MCF 10A (cell line): Measurements from ENCODE around the gene FRMD4B. TPM values are rescaled to one million over a fixed set of nuclear protein-coding genes. Genes with fewer than 3 reads are reported as not detected.

Experiments used
- BruUV-seq: library from RNA; stranded (reverse); fragments of 400-500 nt; replicated peaks from 2 replicates; lab custom pipeline; 2021; lab: Mats Ljungman, UMichigan
- CTCF ChIA-PET: fragments of 300-600 bp; sonication (Branson Sonifier 250); formaldehyde crosslinking; extraction: SDS; loops from one replicate; lab custom pipeline; 2021; ENCODE audit warnings: antibody characterized with exemption, inconsistent platforms; lab: Yijun Ruan, JAX
- POLR2A ChIA-PET: fragments of 300-600, 350-650 bp; sonication (Branson Sonifier 250); formaldehyde crosslinking; extraction: SDS; loops from one replicate; lab custom pipeline; 2020; ENCODE audit warnings: antibody characterized with exemption, inconsistent platforms; lab: Yijun Ruan, JAX
- DNase-seq: peaks from one replicate; pipeline ENCODE4 v3.0.0-alpha.2; 2018; ENCODE audit not compliant: unreplicated experiment
- H3K27ac Mint-ChIP-seq: one replicate; pipeline ENCODE4 v1.8.0; 2022; ENCODE audit warnings: mild to moderate bottlenecking, low read depth, mixed read lengths; ENCODE audit not compliant: unreplicated experiment
- H3K27me3 Mint-ChIP-seq: one replicate; pipeline ENCODE4 v1.8.0; 2022; ENCODE audit warnings: mixed read lengths; ENCODE audit not compliant: insufficient read depth, unreplicated experiment
- H3K36me3 Mint-ChIP-seq: one replicate; pipeline ENCODE4 v1.8.0; 2022; ENCODE audit warnings: mild to moderate bottlenecking, moderate library complexity, mixed read lengths; ENCODE audit not compliant: insufficient read depth, unreplicated experiment
- H3K4me1 Mint-ChIP-seq: one replicate; pipeline ENCODE4 v1.8.0; 2022; ENCODE audit warnings: mixed read lengths; ENCODE audit not compliant: insufficient read depth, unreplicated experiment
- H3K4me3 Mint-ChIP-seq: one replicate; pipeline ENCODE4 v1.8.0; 2022; ENCODE audit warnings: mild to moderate bottlenecking, moderate library complexity, mixed read lengths; ENCODE audit not compliant: unreplicated experiment
- H3K9me3 Mint-ChIP-seq: one replicate; pipeline ENCODE4 v1.8.0; 2022; ENCODE audit warnings: mixed read lengths; ENCODE audit not compliant: unreplicated experiment
- intact Hi-C: fragments of 100-400 bp; cut with micrococcal nuclease; formaldehyde crosslinking; loops from 2 replicates; pipeline ENCODE4 v1.14.1; 2022
- total RNA-seq: library from RNA; stranded (reverse); gene quantifications from 2 replicates; pipeline ENCODE4 v1.2.3, GENCODE V29; 2022
- TF ChIP-seq, protein P1 (sequence below): fragments of 200-600 bp; IDR thresholded peaks from one replicate; pipeline ENCODE4 v1.8.0; 2022; ENCODE audit warnings: antibody characterized with exemption, mild to moderate bottlenecking; ENCODE audit not compliant: unreplicated experiment

FRMD4B gene
- total RNA-seq, 1 experiment from 2014 or later: 39.0 TPM

DNA sequence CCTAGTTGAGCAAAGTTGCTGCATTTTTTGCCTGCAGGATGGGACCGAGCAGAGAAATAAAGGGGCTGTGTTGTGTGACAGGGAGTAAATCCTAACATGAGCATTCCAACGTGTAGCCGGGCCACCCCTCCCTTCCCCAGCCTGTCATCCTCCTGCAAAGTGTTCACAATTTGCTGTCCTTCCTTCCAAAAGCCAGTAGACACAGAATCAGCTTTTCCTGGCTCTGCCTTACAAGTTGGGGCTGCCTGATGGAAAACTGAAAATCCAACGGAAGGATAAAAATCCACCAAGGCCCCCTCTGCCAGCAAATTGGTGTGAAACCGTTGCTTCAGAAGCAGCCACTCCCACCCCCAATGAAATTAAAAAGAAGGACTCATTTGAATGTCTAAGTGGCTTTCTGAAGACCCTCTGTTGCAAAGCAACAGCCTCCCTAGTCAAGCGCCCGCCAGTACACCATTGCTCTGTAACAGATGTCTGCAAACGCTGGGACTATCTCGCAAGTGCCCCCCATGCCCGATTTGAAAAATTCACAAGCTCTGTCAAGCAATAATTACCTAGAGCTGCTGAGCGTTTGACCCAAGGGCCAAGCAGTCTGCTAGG, 665 bp downstream of the FRMD4B start:
- DNase-seq: no peak
- no peaks in the 10 kb centered on the region for H3K36me3 Mint-ChIP-seq
- POLR2A ChIA-PET: interaction anchor here (0.7 to 4.9 kb wide), 6 partner anchors 8 to 225 kb away, joined by 3 to 34 read pairs (median 3); no protein-coding TSS in a partner anchor
- no TSS peak for BruUV-seq
- CTCF ChIA-PET: interaction anchor here (0.8 to 2.0 kb wide), 8 partner anchors 16 to 230 kb away, joined by 3 to 7 read pairs (median 3); no protein-coding TSS in a partner anchor
- peaks cover 23% of the 10 kb centered on the region for H3K4me1 Mint-ChIP-seq
- TF ChIP-seq, protein P1, sequence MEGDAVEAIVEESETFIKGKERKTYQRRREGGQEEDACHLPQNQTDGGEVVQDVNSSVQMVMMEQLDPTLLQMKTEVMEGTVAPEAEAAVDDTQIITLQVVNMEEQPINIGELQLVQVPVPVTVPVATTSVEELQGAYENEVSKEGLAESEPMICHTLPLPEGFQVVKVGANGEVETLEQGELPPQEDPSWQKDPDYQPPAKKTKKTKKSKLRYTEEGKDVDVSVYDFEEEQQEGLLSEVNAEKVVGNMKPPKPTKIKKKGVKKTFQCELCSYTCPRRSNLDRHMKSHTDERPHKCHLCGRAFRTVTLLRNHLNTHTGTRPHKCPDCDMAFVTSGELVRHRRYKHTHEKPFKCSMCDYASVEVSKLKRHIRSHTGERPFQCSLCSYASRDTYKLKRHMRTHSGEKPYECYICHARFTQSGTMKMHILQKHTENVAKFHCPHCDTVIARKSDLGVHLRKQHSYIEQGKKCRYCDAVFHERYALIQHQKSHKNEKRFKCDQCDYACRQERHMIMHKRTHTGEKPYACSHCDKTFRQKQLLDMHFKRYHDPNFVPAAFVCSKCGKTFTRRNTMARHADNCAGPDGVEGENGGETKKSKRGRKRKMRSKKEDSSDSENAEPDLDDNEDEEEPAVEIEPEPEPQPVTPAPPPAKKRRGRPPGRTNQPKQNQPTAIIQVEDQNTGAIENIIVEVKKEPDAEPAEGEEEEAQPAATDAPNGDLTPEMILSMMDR: no peak
- peak overlapping the region; percentile 80 for H3K4me3 Mint-ChIP-seq
- no peaks in the 10 kb centered on the region for H3K27me3 Mint-ChIP-seq
- H3K27ac Mint-ChIP-seq: peak overlapping the region; percentile 75
- H3K9me3 Mint-ChIP-seq: no peaks in the 10 kb centered on the region
- intact Hi-C loops: no loop called here

DNA sequence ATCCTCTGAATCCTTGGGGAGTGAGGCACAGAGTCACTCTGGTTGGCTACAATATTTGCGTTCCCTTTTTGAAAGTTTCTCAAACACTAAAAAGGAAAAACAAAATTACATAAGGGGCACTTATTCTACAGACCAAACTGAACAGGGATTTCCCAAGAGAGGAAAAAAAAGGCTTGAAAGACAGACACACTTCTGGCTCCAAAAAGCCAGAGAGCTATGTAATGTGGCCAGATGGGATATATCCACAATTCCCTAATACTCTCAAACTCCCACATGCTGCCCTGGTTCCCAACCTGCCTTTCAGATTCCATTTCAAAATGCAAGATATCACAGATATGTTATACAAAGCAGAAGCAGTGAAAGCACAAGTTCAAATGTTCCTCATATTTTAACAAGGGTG, 1.6 kb downstream of the FRMD4B start:
- no peaks in the 10 kb centered on the region for H3K9me3 Mint-ChIP-seq
- ChIA-PET POLR2A (interaction anchor here (0.6 to 4.9 kb wide), 3 partner anchors 14 to 299 kb away, joined by 3 to 34 read pairs (median 3); partner anchors contain the start of gene ARL6IP5), CTCF (interaction anchor here (0.9 to 1.0 kb wide), 2 partner anchors 11 to 26 kb away, joined by 3 read pairs; no protein-coding TSS in a partner anchor)
- no peaks in the 10 kb centered on the region for H3K27me3 Mint-ChIP-seq
- H3K27ac Mint-ChIP-seq: peak overlapping the region; percentile 75
- H3K4me1 Mint-ChIP-seq: peaks cover 14% of the 10 kb centered on the region
- TF ChIP-seq, protein P1: no peak
- no peaks in the 10 kb centered on the region for H3K36me3 Mint-ChIP-seq
- intact Hi-C loops: no loop called here
- DNase-seq: no peak
- BruUV-seq: no TSS peak
- H3K4me3 Mint-ChIP-seq: peak overlapping the region; percentile 80

DNA sequence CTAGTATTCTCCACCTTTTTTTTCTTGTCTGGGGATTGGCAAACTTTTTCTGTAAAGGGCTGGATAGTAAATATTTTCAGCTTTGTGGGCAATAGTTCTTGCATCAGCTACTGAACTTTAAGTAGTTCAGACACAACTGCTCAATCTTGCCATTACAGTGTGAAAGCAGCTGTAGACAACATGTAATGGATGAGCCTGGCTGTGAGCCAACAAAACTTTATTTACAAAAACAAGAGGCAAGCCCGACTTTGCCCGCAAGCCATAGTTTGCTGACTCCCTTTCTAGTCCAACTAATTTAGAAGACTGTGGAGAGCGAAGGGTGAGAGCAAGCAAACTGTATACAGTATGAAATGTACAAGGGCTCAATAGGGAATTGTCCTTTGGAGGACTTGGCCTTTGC, 6.2 kb downstream of the FRMD4B start:
- no peaks in the 10 kb centered on the region for H3K27me3 Mint-ChIP-seq
- intact Hi-C loops: no loop called here
- H3K4me3 Mint-ChIP-seq: no peak overlapping the region
- H3K27ac Mint-ChIP-seq: no peak overlapping the region
- TF ChIP-seq, protein P1: no peak
- BruUV-seq: no TSS peak
- H3K36me3 Mint-ChIP-seq: peaks cover 5% of the 10 kb centered on the region
- H3K9me3 Mint-ChIP-seq: peaks cover 7% of the 10 kb centered on the region
- H3K4me1 Mint-ChIP-seq: peaks cover 10% of the 10 kb centered on the region
- CTCF ChIA-PET: interaction anchor here (0.5 to 2.0 kb wide), 4 partner anchors 10 to 244 kb away, joined by 3 to 7 read pairs (median 4); no protein-coding TSS in a partner anchor
- POLR2A ChIA-PET: interaction anchor here (0.6 to 0.7 kb wide), 3 partner anchors 9 to 363 kb away, joined by 3 to 4 read pairs (median 4); no protein-coding TSS in a partner anchor
- no peak for DNase-seq

DNA sequence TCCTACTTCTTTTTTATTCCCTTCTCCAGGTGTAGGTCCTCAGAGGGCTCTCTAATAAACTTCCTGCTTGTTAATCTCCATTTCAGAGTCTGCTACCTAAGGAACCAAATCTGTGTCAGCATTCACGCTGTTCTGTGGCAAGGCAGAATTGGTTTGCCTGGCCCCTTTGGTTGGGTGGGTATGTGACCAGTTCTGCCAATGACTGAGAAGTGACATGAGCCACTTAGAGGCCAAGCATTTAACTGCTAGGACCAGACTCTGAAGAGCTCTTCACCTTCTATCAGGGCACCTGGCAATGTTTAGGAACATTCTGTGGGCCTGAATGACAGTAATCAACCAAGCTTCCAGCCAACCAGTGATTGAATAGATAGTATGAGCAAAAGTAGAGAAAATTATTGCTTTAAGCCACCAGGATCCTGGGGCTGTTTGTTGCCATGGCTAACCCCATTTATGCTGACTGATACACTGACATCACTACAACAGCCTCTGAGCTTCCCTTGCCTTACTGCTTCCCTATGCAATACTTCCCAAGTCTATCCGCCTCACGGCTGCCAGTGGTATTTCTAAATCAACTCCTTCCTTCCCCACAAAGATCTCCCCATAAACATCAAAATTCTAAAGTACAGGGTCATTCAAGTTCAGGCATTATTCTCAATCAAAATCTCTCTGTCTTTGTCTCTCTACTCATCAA, 7.6 kb downstream of the FRMD4B start:
- BruUV-seq: no TSS peak
- POLR2A ChIA-PET: interaction anchor here (1.1 to 2.0 kb wide), 2 partner anchors 8 to 14 kb away, joined by 5 to 12 read pairs; partner anchors contain the start of gene FRMD4B
- peaks cover 6% of the 10 kb centered on the region for H3K4me1 Mint-ChIP-seq

More for the DNA sequence above, 7.6 kb downstream of the FRMD4B start:
- intact Hi-C loops: no loop called here
- DNase-seq: no peak
- H3K9me3 Mint-ChIP-seq: peaks cover 7% of the 10 kb centered on the region
- H3K27ac Mint-ChIP-seq: peak overlapping the region; percentile 7
- H3K4me3 Mint-ChIP-seq: no peak overlapping the region
- H3K27me3 Mint-ChIP-seq: no peaks in the 10 kb centered on the region
- TF ChIP-seq, protein P1: no peak
- CTCF ChIA-PET: interaction anchor here (0.6 to 2.8 kb wide), 6 partner anchors 9 to 217 kb away, joined by 3 to 18 read pairs (median 6); partner anchors contain the start of gene FRMD4B
- H3K36me3 Mint-ChIP-seq: peaks cover 5% of the 10 kb centered on the region
